LNCAP (cell line): Measurements from ENCODE around the gene DMKN.

Source experiments
- TF ChIP-seq, protein P1 (sequence below): fragments of 450-650 bp; IDR thresholded peaks from 2 replicates; pipeline ENCODE4 v1.5.1; 2017; ENCODE audit warnings: mild to moderate bottlenecking

The DMKN gene

DNA sequence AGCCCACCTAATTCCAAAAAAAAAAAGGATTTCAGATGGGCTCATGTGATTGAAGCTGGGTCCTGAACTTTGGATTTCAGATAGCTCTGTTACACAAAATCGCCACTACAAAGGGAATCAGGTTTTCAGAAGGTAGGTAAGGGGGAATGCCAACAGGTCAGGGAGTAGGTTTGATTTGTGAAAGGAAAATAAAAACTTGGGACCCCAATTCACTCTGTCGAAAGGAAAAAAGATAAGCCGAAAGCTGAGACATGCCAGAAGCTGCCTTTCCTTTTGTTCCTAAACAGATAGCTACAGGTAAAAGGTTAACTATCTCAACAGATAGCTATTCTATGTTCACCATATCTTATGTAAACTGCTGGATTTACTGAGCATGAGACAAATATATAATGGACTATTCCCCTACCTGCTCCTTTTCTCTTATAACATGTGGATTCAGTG lies 27.2 kb downstream of the DMKN start:
- TF ChIP-seq, protein P1, sequence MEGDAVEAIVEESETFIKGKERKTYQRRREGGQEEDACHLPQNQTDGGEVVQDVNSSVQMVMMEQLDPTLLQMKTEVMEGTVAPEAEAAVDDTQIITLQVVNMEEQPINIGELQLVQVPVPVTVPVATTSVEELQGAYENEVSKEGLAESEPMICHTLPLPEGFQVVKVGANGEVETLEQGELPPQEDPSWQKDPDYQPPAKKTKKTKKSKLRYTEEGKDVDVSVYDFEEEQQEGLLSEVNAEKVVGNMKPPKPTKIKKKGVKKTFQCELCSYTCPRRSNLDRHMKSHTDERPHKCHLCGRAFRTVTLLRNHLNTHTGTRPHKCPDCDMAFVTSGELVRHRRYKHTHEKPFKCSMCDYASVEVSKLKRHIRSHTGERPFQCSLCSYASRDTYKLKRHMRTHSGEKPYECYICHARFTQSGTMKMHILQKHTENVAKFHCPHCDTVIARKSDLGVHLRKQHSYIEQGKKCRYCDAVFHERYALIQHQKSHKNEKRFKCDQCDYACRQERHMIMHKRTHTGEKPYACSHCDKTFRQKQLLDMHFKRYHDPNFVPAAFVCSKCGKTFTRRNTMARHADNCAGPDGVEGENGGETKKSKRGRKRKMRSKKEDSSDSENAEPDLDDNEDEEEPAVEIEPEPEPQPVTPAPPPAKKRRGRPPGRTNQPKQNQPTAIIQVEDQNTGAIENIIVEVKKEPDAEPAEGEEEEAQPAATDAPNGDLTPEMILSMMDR, result no peak

DNA sequence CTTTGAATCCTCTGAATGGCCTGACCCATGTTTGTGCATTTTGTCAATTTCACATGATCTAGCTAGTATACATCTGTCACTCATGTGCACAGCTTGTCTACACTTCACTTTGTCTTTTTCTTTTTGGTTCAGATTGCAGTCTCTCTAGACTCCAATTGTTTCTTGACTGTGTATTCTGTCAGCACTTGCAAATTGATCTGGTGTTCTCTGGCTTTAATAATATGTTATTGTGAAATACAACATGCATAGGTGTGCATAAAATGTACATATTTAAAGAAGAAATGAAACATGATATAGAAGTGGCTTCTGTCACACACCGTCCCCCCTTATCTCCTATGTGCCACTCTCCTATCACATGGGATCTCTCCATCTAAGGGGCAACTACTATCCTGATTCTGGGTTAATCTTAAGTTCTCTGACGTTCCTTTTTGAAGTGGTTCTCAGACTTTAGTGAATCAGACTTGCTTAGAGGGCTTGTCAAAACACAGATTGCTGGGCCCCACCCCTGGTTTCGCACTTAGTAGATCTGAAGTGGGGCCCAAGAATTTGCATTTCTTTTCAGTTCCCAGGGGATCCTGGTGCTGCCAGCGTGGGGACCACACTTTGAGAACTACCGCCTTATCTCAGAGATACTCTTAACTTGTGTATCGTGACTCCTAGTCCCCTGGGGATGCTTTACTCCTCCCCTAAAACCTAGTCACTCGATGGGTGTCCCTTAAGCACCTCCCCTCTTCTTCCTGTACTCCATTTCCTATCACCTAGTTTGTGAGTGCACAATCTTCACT lies 29.0 kb downstream of the DMKN start:
- TF ChIP-seq, protein P1, result no peak

DNA sequence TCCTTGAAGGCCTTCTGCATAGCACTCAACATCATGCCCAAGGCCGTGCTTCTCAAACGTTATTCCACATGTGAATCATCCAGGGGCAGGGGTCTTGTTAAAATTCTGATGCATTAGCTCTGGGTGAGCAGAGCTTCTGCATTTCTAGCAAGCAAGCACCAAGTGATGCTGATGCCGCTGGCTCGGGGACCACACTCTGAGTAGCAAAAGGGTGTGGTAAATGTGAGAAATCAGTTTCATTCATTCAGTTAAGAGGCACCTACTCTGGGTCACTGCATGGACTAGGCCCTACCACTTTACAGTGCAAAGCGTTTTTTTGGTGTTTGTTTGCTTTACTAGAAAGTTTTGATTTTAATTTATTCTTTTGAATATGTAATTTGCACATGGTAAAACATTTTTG lies 30.4 kb downstream of the DMKN start:
- TF ChIP-seq, protein P1, result no peak

DNA sequence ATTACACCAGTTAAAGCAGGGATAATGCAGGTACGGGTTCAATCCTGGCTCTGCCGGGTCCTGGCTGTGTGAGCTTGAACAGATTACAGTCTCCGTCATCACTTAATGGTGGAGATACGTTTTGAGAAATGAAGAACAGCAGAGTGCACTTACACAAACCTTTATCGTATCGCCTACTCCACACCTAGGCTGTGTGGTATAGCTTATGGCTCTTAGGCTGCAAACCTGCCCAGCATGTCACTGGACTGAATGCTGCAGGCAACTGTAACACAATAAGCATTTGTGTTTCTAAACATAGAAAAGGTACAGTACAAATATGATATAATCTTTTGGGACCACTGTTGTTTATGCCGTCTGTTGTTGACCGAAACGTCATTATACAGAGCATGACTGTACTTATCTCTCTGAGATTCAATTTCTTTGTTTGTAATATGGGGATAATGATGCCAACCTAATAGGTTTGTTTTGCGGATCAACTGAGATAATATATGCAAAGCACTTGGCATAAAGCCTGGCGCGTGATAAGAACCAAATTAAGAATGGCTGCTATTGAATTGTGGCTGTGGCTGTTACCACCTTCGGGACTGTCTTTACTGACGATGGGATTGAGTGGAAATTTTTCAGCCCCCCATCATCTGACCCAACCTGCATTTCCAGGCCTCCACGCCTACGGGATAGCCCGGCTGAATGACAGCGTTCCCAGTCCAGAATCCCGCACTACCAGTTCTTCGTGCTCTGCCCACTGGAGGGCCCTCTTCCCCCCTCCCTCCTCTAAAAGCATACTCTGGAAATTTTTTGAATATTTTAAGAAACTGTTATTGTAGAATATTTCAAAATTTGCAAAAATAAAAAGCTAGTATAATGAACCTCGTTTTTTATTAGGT lies 34.4 kb downstream of the DMKN start:
- TF ChIP-seq, protein P1, result peak; percentile 24; the same call in 1 of the 2 replicates

DNA sequence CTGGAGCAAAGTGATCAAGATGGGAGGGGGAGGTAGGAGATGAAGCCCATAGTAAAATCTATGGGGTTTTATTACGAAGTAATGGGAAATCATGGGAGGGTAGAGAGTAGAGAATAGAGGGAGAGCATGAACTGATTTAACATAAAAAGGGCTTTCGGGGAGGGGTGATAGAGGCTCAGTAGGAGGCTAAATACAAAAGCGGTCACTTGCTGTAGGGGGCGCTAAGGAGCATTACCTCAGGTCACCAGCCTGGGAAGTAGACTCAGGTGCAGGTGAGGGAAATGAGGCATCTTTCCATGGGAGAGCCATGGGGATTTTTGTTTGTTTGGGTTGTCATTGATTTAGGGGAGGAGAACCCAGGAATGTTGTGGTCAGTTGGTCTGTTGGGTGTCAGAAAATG lies 37.3 kb downstream of the DMKN start:
- TF ChIP-seq, protein P1, result peak; percentile 30; the same call in 1 of the 2 replicates

DNA sequence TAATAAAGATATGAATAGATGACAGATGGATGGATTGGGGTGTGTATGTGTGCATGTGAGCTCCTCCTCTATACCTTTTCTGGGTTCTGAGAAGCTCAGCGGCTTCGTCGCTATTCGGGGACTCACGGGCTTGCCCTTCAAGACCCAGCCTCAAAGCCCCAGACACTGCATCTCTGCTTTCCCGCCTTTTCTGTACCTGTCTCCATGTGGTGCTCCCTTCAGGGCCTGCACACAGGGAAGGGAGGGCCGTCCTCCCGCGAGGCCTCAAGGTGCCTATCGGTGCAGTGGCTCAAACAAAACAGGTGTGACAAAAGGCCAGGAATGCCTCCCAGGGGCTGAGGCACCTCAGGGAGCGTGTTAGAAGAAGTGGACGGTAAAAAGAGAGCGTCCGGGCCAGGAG lies 39.3 kb downstream of the DMKN start:
- TF ChIP-seq, protein P1, result no peak

DNA sequence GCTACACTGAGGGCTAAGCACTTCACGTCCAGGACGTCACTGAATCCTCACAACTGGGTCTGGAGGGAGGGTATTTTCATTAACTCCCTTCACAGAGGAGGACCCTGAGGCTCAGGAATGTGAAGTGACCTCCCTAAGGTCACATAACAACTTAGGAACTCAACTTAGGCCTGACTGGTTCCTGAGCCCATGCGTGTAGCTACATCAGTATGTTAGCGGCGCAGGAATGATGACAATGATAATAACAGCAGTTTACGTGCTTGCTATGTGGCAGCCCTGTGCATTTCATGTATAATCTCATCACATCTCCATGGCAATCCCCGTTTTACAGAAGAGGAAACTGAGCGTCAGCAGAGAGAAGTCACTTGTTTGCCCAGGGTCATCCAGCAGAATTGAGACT lies 41.5 kb downstream of the DMKN start:
- TF ChIP-seq, protein P1, result no peak
